A204.1 (cell line): ENCODE data around the gene CRYBG3.
"Not testable (repeated sequence)": the region's sequence is repeated elsewhere in the genome, so short reads cannot be mapped to it uniquely, and the experiment has no call there.

Source experiments
- FAIRE-seq: peaks from 2 replicates; lab custom pipeline; 2012; peaks lifted over from hg19 to GRCh38; lab: Jason Lieb, UNC

CRYBG3 gene

GRCh38 chr3:97899331-97899730, 77.5 kb downstream of the CRYBG3 start:
- no peak for FAIRE-seq

- no peak for FAIRE-seq
These were observed 79.8 kb downstream of the CRYBG3 start for GRCh38 chr3:97901313-97902248.

- FAIRE-seq: not testable (repeated sequence)
These were observed 88.0 kb downstream of the CRYBG3 start for GRCh38 chr3:97909830-97910229.

- not testable (repeated sequence) for FAIRE-seq
These were observed 88.5 kb downstream of the CRYBG3 start for GRCh38 chr3:97910236-97910831.

GRCh38 chr3:97910931-97911351, 89.1 kb downstream of the CRYBG3 start:
- no peak for FAIRE-seq

GRCh38 chr3:97911459-97911858, 89.6 kb downstream of the CRYBG3 start:
- no peak for FAIRE-seq

GRCh38 chr3:97914388-97914787, 92.6 kb downstream of the CRYBG3 start:
- no peak for FAIRE-seq

- FAIRE-seq: no peak
These were observed 94.8 kb downstream of the CRYBG3 start for GRCh38 chr3:97916576-97916975.

- FAIRE-seq: no peak
These were observed 96.2 kb downstream of the CRYBG3 start for GRCh38 chr3:97917813-97918536.

- FAIRE-seq: no peak
These were observed 105.9 kb downstream of the CRYBG3 start for GRCh38 chr3:97927704-97928103.

GRCh38 chr3:97928986-97929385, 107.2 kb downstream of the CRYBG3 start:
- no peak for FAIRE-seq

- no peak for FAIRE-seq
These were observed 108.2 kb downstream of the CRYBG3 start for GRCh38 chr3:97930018-97930417.

- FAIRE-seq: no peak
These were observed 109.4 kb downstream of the CRYBG3 start for GRCh38 chr3:97931218-97931617.

GRCh38 chr3:97932387-97932801, 110.6 kb downstream of the CRYBG3 start:
- FAIRE-seq: no peak

GRCh38 chr3:97934980-97935695, 113.3 kb downstream of the CRYBG3 start:
- FAIRE-seq: no peak

GRCh38 chr3:97935842-97936241, 114.0 kb downstream of the CRYBG3 start:
- no peak for FAIRE-seq

- no peak for FAIRE-seq
These were observed 115.4 kb downstream of the CRYBG3 start for GRCh38 chr3:97937205-97937604.

- FAIRE-seq: no peak
These were observed 116.6 kb downstream of the CRYBG3 start for GRCh38 chr3:97938444-97938843.

- no peak for FAIRE-seq
These were observed 117.6 kb downstream of the CRYBG3 start for GRCh38 chr3:97939401-97939800.

- FAIRE-seq: no peak
These were observed 118.2 kb downstream of the CRYBG3 start for GRCh38 chr3:97940034-97940433.

- FAIRE-seq: no peak
These were observed 121.2 kb downstream of the CRYBG3 start for GRCh38 chr3:97942801-97943546.
